Measurements from ENCODE around the gene LMF2. TPM values are rescaled to one million over a fixed set of nuclear protein-coding genes. Genes with fewer than 3 reads are reported as not detected.

Gene LMF2
- total RNA-seq, 2 experiments from 2014 or later = 98.6 to 138 TPM

DNA sequence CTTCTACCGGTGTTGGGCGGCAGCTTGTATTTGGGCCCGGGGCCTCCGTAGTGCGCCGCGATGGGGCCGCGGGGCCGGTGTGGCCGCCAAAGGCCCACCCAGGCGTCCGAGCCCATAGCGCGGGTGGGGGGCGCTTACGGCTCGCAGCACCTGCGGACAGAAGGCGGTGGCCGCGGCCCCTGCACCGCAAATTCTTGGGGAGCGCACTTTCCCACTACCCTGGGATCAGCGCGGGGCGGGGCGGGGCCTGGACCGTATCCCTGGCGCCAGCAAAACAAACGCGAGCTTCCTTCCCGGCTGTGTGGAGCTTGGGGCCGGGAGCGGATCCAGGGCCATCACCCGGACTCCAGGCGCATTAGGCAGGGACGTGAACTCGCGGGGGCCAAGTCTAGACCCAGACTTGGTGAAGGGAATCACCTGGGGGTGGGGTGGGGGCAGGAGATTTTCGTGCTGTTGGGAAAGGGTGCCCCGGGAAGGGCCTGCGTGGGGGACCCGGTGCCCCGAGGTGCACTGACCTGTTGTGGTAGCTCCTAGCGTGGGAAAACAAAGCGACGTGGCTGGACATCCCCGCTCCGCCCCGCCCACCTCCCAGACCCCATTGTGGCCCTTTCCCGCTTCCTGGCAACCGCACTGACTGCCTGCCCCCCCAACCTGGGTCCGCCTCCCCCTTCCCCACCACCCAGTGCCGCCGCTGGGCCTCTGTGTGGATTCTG, 24.6 kb upstream of the LMF2 start:
- ATAC-seq (no peak), DNase-seq (peak; percentile 59)
- Mint-ChIP-seq H3K4me3 (peak overlapping the region; percentile 94), H3K27ac (peak overlapping the region; percentile 100), H3K36me3 (peaks cover 13% of the 10 kb centered on the region), H3K4me1 (peaks cover 51% of the 10 kb centered on the region), H3K9me3 (ENCODE audit: low read depth) (no peaks in the 10 kb centered on the region), H3K27me3 (no peaks in the 10 kb centered on the region)
- CTCF ChIA-PET = interaction anchor here (0.8 to 3.3 kb wide), 7 partner anchors 13 to 89 kb away, joined by 3 to 21 read pairs (median 5); partner anchors contain the start of genes KLHDC7B, LMF2, NCAPH2 and SYCE3

GRCh38 chr22:50531546-50531961, 24.1 kb upstream of the LMF2 start:
- H3K4me3 Mint-ChIP-seq = peak overlapping the region; percentile 94
- peaks cover 13% of the 10 kb centered on the region for H3K36me3 Mint-ChIP-seq
- H3K27me3 Mint-ChIP-seq = no peaks in the 10 kb centered on the region
- no peaks in the 10 kb centered on the region for H3K9me3 Mint-ChIP-seq (ENCODE audit: low read depth)
- peaks cover 55% of the 10 kb centered on the region for H3K4me1 Mint-ChIP-seq
- DNase-seq (peak; percentile 88), ATAC-seq (peak; percentile 34)
- CTCF ChIA-PET = interaction anchor here (0.8 to 3.3 kb wide), 6 partner anchors 14 to 89 kb away, joined by 3 to 21 read pairs (median 6); partner anchors contain the start of genes KLHDC7B, LMF2, NCAPH2 and SYCE3
- H3K27ac Mint-ChIP-seq = peak overlapping the region; percentile 100

DNA sequence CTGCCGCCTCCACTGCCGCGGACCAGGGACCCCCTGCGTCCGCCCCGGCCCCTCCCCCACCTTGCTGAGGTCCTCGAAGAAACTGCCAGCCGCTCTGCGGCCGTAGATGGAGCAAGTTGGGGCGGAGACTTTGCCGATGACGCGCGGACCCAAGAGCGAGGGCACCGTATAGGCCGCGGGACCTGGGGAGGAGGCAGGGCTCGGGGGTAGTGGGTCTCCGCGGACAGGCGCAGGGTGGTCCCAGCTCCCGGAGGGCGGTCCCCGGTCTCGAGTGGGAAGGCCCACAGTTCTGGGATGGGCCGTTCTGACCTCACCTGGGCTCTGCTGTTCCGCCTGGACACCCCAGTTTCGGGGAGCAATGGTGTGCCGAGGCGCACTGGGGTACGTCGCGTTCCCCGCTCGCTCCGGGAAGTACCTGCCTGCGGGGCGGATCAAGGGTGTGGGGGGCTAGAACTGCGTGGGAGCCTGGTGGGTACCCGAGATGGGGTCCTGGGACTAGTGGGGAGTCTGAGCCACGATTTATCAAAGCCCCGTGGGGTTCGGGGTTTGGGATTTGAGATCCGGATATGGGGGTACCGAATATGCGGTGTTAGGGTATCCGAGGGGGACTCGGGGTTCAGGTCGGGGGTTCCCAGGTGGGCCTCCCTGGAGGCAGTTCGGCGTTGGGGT, 23.5 kb upstream of the LMF2 start:
- CTCF ChIA-PET = interaction anchor here (1.3 to 3.3 kb wide), 4 partner anchors 14 to 90 kb away, joined by 5 to 21 read pairs (median 10); partner anchors contain the start of genes KLHDC7B and SYCE3

GRCh38 chr22:50530580-50530876, 23.0 kb upstream of the LMF2 start:
- H3K4me1 Mint-ChIP-seq = peaks cover 52% of the 10 kb centered on the region
- H3K4me3 Mint-ChIP-seq = peak overlapping the region; percentile 94
- H3K9me3 Mint-ChIP-seq (ENCODE audit: low read depth) = no peaks in the 10 kb centered on the region
- CTCF ChIA-PET = interaction anchor here (2.4 to 3.3 kb wide), 2 partner anchors 15 to 90 kb away, joined by 11 to 21 read pairs; partner anchors contain the start of gene KLHDC7B
- peak; percentile 6 for ATAC-seq
- DNase-seq = no peak
- H3K27me3 Mint-ChIP-seq = no peaks in the 10 kb centered on the region
- H3K27ac Mint-ChIP-seq = peak overlapping the region; percentile 100
- peaks cover 11% of the 10 kb centered on the region for H3K36me3 Mint-ChIP-seq

More for the DNA sequence above, 23.5 kb upstream of the LMF2 start:
- H3K9me3 Mint-ChIP-seq (ENCODE audit: low read depth) = no peaks in the 10 kb centered on the region
- peak; percentile 95 for DNase-seq
- ATAC-seq = peak; percentile 49
- H3K36me3 Mint-ChIP-seq = peaks cover 11% of the 10 kb centered on the region
- H3K27ac Mint-ChIP-seq = peak overlapping the region; percentile 100
- H3K27me3 Mint-ChIP-seq = no peaks in the 10 kb centered on the region
- peaks cover 52% of the 10 kb centered on the region for H3K4me1 Mint-ChIP-seq
- H3K4me3 Mint-ChIP-seq = peak overlapping the region; percentile 94

GRCh38 chr22:50529897-50530579, 22.5 kb upstream of the LMF2 start, which contains the start of gene TYMP:
Gene TYMP (minus strand): TSS chr22:50530012. CDS start chr22:50529709, 303 bp downstream.
- Mint-ChIP-seq H3K36me3 (peaks cover 11% of the 10 kb centered on the region), H3K9me3 (ENCODE audit: low read depth) (no peaks in the 10 kb centered on the region), H3K4me3 (peak within 1 kb of the TSS; percentile 94), H3K27ac (peak within 1 kb of the TSS; percentile 100), H3K27me3 (no peaks in the 10 kb centered on the region), H3K4me1 (peaks cover 49% of the 10 kb centered on the region)
- DNase-seq = peak; percentile 88
- ATAC-seq = peak; percentile 34
- CTCF ChIA-PET = interaction anchor here (0.6 to 7.1 kb wide), 8 partner anchors 9 to 188 kb away, joined by 3 to 69 read pairs (median 6); partner anchors contain the start of genes CHKB, KLHDC7B and SYCE3

DNA sequence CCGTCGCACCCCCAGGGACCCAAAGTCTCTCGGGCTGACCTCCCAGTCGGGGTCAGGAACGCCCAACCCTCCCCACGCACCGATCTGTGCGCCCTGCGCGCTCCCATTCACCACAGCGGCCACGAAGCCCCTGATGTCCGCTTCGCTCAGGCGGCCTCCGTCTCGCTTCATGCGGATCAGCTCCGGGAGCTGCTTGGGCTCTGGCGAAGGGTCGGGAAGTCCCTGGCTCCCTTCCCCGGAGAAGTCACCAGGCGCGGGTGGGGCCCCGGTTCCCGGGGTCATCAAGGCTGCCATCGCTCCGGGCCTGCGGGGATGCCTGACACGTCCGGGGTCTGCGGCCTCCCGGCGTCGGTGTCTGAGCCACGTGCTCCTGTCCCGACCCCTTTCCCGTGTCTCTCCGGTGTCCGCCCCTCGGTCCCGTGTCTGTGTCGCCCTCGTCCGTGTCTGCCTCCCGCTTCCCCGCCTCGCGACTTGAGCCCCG, 22.0 kb upstream of the LMF2 start:
- H3K36me3 Mint-ChIP-seq = peaks cover 14% of the 10 kb centered on the region
- peak overlapping the region; percentile 94 for H3K27ac Mint-ChIP-seq
- no peak for ATAC-seq
- no peaks in the 10 kb centered on the region for H3K9me3 Mint-ChIP-seq (ENCODE audit: low read depth)
- peak overlapping the region; percentile 80 for H3K4me3 Mint-ChIP-seq
- no peak for DNase-seq
- H3K27me3 Mint-ChIP-seq = no peaks in the 10 kb centered on the region
- CTCF ChIA-PET = interaction anchor here (1.0 to 7.1 kb wide), 7 partner anchors 10 to 187 kb away, joined by 3 to 69 read pairs (median 8); partner anchors contain the start of genes KLHDC7B and SYCE3
- peaks cover 52% of the 10 kb centered on the region for H3K4me1 Mint-ChIP-seq

GRCh38 chr22:50528682-50529415, 21.3 kb upstream of the LMF2 start:
- CTCF ChIA-PET = interaction anchor here (1.2 to 7.1 kb wide), 7 partner anchors 11 to 187 kb away, joined by 3 to 69 read pairs (median 29); partner anchors contain the start of genes KLHDC7B and SYCE3
- peak overlapping the region; percentile 80 for H3K4me3 Mint-ChIP-seq
- DNase-seq (no peak), ATAC-seq (no peak)
- H3K9me3 Mint-ChIP-seq (ENCODE audit: low read depth) = no peaks in the 10 kb centered on the region
- H3K27ac Mint-ChIP-seq = peak overlapping the region; percentile 94
- peaks cover 49% of the 10 kb centered on the region for H3K4me1 Mint-ChIP-seq
- H3K27me3 Mint-ChIP-seq = no peaks in the 10 kb centered on the region
- H3K36me3 Mint-ChIP-seq = peaks cover 15% of the 10 kb centered on the region

GRCh38 chr22:50527921-50528681, 20.6 kb upstream of the LMF2 start:
- Mint-ChIP-seq H3K27ac (peak overlapping the region; percentile 94), H3K9me3 (ENCODE audit: low read depth) (no peaks in the 10 kb centered on the region), H3K4me3 (peak overlapping the region; percentile 80), H3K36me3 (peaks cover 19% of the 10 kb centered on the region), H3K4me1 (peaks cover 49% of the 10 kb centered on the region), H3K27me3 (no peaks in the 10 kb centered on the region)
- ATAC-seq (no peak), DNase-seq (no peak)
- CTCF ChIA-PET = interaction anchor here (1.8 to 7.1 kb wide), 6 partner anchors 11 to 92 kb away, joined by 5 to 69 read pairs (median 31); partner anchors contain the start of genes KLHDC7B and SYCE3

GRCh38 chr22:50526834-50527801, 19.6 kb upstream of the LMF2 start:
- H3K9me3 Mint-ChIP-seq (ENCODE audit: low read depth) = no peaks in the 10 kb centered on the region
- H3K36me3 Mint-ChIP-seq = peaks cover 22% of the 10 kb centered on the region
- DNase-seq = peak; percentile 82
- peak overlapping the region; percentile 94 for H3K27ac Mint-ChIP-seq
- CTCF ChIA-PET = interaction anchor here (0.6 to 7.1 kb wide), 7 partner anchors 12 to 93 kb away, joined by 3 to 69 read pairs (median 29); partner anchors contain the start of genes LMF2 and SYCE3
- peaks cover 44% of the 10 kb centered on the region for H3K4me1 Mint-ChIP-seq
- peak overlapping the region; percentile 80 for H3K4me3 Mint-ChIP-seq
- H3K27me3 Mint-ChIP-seq = no peaks in the 10 kb centered on the region
- peak; percentile 7 for ATAC-seq

- CTCF ChIA-PET = interaction anchor here (0.8 to 7.1 kb wide), 35 partner anchors 9 to 282 kb away, joined by 3 to 81 read pairs (median 6); partner anchors contain the start of genes ARSA, CHKB, HDAC10 and KLHDC7B
- Mint-ChIP-seq H3K4me1 (peaks cover 44% of the 10 kb centered on the region), H3K36me3 (peaks cover 22% of the 10 kb centered on the region), H3K27ac (peak overlapping the region; percentile 94), H3K27me3 (no peaks in the 10 kb centered on the region), H3K4me3 (peak overlapping the region; percentile 80), H3K9me3 (ENCODE audit: low read depth) (no peaks in the 10 kb centered on the region)
- DNase-seq (peak; percentile 93), ATAC-seq (peak; percentile 35)
Measured at GRCh38 chr22:50526108-50526833, 18.8 kb upstream of the LMF2 start.
